Fibroblast of the conjunctiva (primary cell): ENCODE results near the gene CTNNBL1.

Experiments
- DNase-seq: peaks from one replicate; pipeline ENCODE4 v3.0.0-alpha.2; 2010; ENCODE audit warnings: low read depth

CTNNBL1 gene

DNA sequence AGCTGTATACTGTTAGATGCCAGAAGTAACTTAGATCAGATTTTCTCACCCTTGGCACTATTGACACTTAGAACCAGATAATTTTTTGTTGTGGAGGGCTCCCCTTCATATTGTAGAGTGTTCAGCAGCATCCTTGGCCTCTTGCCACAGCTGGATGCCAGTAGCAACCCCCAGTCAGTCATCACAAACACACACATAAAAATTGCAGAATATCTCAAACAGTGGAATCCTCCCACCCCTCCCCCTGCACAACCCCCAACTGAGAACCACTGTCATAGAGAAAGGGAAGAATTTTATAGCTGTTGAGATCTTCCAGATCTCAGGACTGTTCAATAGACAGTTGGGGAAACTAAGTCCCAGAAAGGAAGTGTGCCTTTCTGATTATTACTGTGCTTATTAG, 127.9 kb downstream of the CTNNBL1 start:
- DNase-seq = no peak

DNA sequence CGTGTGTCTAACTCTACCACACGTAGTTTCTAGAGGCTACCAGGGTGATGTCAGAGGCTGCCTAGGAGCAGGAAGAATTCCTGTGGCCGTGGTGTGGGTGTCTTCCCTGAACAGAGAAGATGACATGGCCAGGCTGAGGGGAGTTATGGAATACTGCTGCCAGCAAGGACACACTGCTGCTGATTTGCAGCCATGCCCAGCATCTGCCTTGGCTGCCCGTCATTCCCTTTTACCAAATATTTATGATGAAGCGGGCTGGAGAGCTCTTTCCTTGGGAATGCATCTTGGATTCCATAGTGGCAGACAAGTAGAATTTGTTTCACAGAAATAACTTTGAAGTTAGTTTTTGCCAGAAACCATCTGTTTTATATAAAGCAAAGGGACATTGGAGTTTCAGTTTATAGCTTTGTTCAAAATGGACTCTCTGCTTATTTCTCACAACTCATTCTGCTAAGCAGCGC, 128.3 kb downstream of the CTNNBL1 start:
- DNase-seq = peak; percentile 16

DNA sequence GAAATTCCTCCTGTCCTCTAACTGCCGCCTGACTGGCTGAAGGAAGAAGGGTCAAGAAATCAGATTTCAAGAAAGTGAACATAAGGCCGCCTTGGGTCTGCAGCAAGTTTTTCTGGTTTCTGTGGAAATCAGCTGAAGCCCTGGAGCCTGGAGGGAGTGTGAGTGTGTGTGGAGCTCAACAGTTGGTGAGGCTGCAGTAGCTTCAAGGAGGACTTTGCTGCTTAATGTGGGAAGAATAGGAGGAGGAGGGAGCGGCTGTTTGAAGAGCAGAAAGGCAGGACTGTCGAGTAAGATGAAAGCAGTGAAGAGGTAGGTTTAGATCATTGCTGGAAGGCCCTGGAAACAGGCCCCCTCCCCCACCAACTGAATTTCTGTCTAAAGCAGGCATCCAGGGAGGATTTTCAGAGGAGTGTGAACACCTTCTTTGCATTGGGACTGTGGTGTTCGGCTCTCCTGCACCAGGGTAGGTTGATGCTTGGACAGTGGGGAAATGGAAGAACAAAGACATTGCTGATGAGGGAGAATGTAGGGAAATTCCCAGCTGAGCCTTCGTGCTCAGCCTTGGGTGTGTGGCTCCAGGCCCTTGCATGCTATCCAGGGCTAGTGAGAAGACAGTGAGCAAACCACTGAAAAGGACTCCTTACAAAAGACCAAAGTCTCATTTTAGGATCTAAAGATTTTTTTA, 129.6 kb downstream of the CTNNBL1 start:
- DNase-seq = no peak

DNA sequence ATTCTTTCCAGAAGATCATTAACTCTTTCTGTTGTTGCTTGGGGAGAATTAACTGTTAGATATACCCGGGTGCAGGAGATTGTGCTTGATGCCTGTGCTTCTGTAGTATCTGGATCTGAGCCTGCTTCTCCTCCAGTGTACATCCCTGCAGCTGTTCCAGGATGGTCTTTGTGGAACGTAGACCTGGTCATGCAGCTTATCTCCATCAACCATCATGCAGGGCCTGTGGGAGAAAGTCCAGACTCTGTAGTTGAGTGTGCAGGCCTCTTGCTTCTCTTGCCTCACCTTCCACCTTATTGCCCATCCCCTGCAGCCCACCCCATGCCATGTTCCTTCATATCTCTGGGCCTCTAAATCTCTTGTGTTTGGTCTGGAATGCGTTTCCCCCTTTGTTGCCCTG, 133.8 kb downstream of the CTNNBL1 start:
- DNase-seq = no peak

DNA sequence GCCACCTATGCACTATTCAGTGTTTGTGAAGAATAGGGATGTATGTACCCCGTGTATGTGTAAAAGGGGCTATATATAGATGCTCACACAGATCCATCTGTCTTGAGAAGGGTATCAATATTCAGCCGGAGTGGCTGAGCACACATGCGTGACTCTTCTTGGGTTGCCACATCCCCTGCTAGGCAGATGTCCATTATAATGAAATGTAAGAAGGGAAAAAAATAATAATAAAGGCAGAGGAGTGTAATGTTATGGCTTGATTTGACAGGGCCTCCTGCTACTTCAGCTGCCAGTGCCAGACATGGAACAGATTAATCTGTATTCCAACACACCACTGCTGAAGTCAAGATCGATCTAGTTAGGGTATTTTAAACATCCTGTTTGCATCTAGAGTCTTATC, 134.9 kb downstream of the CTNNBL1 start:
- no peak for DNase-seq

DNA sequence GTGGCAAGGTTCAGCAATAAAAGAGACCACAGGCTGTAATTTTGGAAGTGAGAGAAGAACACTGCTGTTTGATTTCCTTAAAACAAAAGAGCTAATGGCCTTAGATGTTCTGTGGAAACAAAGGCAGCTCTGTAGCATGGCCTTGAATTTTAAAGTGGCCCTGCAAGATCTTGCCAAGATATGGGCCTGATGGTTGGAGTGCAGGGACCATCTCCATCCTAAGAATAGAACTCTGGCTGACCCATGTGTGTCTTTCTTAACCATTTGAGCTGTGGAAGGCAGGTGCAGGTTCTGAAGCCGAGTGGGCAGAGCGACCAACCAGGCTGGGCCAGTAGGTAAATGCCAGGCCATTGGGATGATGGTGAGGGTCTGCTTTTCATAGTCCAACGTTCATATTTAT, 135.3 kb downstream of the CTNNBL1 start:
- DNase-seq = no peak

DNA sequence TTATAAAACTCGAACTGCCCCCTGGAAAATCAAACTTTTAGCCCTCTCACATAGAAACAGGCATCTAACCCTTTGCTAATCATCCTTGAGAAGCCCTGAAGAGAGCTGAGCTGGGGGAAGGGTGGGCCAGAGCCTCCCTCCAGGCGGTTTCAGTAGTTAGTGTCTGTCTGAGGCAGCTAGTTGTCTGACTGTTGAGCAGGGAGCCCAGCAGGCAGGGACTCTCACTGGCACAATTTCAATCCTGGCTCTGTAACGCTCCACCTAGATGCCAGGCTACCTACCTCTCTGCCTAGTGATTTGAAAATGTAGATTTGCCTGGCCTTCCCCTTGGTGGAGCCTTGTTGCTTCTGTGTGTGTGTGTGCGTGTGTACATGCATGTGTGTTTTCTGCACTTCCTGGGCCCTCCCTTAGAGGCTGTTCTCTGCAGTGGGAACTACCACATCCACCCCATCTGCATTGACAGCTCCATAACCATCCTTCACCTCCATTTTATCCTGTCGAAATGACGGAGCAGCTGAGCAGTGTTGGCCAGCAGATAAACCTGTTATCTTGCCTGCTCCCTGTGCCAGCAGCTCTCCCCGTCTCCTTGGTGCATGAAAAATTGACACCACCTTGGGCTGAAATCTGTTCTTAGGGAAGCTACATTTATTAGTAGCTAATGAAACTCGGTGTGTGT, 139.5 kb downstream of the CTNNBL1 start:
- DNase-seq = no peak

DNA sequence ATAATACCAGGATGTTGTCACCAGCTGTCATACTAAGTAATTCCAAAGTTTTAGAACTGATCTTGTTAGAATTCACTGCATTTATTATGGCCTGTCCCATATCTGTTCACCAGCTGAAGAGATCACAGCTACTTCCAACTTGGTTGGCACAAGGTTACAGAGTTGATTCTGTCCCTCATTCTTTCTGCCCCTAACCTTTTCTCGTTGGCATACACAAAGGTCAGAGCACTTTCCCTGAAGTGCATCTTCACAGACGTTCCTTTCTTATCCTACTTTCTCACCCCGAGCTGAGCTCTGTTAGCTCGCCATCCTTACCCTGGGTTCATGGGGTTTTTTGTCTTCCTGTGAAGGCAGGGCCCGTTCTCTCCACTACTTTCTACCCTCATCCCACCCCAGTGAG, 143.1 kb downstream of the CTNNBL1 start:
- DNase-seq = no peak

DNA sequence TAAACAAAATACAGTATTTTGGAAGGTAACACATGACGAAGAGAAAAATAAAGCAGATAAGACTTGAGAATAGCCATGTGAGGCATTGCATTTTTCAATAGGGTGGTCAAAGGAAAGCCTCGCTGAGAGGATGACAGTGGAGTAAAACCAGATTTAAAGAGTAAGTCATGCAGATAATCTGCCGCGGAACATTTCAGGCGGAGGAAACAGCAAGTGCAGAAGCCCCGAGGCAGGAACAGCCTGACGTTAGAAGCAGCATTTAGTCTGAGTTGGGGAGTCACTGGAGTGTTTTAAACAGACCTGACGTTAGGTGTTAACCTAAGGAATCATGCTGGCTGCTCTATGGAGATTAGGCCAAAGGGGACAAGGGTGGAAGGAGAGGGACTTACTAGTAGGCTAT, 144.1 kb downstream of the CTNNBL1 start:
- no peak for DNase-seq

DNA sequence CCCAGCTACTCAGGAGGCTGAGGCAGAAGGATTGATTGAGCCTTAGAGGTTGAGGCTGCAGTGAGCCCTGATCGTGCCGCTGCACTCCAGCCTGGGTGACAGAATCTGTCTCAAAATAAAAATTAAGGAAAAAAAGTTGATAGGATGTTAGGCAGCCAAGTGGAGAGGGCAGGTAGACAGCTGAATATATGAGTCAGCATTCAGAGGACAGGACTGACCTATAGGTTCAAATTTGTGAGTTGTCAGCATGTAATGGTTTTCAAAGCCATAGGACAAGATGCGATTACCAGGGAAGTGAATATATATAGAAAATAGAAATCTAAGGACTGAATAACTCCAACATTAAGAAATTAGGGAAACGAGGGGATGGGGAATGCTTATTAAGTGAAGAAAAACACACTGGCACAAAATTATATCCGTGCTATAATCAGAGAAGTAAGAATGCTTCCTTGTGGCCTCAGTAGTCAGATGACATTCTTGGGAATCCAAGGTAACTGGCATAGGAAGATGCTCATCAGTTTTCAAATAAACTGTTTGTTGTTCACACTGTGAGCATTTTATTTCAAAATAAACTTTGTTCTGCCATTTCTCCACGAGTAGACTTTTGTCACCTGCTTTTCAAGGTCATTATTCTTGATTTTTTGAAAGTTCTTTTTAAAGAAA, 145.1 kb downstream of the CTNNBL1 start:
- DNase-seq = no peak

DNA sequence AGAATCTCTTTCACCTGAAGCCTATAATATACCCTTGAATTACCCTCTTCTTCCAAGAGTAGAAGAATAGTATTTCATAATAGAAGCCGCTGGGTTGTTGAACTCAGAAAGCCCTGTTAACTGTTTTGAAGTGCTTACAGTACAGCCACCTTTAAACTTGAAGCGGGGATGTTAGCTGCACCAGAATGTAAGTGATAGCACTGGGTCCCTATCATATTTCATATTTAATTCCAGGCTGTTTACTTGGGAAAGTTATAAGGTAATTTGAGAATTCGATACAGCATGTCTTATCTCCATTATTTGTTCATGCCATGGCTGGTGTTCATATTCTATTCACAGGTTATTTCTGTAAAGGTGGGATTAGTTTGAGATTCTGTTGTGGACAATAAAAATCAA, 145.6 kb downstream of the CTNNBL1 start:
- no peak for DNase-seq

DNA sequence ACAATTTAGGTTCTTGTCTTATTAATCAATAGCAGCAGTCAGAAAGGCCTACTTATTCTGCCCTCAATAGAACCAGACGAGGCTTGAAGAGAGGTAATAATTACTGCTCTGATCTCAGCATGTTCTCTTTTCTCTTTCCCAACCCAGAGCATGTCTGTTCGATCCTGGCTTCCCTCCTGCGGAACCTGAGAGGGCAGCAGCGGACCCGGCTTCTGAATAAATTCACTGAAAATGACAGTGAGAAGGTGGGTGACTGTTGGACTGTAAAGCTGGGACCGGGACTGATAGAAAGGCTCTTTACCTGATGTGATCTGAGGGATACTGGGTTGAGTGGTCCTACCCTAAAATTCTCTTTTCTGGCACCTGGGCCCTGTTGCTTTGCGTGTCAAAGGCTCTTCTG, 146.1 kb downstream of the CTNNBL1 start:
- no peak for DNase-seq

DNA sequence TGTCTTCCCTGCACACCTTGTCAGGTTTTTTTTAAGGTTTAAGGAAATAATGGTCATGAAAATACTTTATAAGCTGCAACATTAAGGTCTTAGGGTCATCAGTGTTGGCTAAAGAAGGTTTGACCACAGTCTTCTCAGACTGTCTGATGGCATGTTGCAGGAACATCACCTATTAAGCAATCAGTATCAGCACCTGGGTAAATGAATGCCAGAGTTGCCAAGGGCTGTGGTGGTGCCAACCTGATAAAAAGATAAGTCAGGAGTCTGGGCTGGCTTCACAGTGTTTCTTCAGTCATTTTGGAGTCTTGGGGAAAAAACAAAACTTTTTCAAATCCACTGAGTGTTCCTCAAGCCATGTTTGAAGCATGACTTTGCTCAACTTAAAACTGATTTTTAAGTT, 147.6 kb downstream of the CTNNBL1 start:
- no peak for DNase-seq

DNA sequence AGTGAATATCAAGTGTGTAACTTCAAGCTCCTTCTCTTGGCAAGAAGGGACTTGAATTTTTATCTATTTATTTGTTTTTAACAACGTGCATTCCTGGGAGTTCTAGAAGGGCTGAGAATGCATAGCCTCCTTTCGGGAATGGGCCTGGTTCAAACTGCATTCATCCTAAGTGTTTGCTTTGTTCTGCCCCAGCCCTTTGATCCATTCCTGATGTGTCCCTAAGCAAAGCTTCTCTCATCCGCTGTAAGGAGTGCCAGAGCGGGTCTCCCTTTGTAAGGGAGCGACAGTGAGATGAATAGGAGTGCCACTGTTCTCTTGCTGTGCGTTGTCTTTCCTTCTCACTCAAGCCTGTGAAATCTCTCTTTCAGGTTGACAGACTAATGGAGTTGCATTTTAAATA, 148.1 kb downstream of the CTNNBL1 start:
- DNase-seq = no peak

DNA sequence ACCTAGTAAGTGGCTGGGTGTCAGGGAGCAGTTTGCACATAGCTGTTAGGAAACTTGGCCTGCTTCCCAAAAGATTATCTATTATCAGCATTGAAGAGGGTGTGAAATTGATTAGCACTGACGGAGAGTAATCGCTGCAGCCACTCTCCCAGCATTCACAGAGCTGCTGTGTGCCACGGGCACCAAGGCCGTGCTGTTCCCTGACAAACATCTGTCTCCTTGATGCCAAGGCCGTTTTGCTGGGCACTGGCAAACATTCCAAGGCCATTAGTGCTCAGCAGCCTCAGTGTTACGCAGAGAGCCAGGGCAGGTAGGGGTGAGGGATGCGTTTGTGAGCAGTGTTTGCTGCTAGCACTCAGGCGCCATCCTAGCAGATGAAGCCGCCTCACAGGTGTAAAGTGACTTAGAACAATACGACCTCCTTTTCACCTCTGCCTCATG, 151.4 kb downstream of the CTNNBL1 start:
- no peak for DNase-seq

DNA sequence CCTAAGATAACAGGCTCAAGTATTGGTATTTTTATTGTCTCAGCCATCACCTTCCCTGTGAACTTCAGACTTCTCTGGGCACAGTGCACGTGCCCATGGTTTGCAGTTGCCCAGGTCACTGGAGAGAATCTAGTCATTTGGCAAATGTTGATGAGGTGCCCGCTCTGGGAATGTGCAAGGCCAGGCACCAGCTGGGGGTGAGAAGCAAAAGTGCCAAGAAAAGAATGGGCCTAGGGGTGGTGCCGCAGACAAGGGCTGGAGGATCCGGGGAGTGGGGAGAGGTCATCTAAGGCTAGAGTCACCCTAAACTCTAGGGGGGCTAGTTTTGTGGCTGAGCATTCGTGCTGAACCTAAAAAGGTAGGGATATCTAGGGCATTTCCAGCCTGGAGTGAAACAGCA, 152.0 kb downstream of the CTNNBL1 start:
- no peak for DNase-seq

DNA sequence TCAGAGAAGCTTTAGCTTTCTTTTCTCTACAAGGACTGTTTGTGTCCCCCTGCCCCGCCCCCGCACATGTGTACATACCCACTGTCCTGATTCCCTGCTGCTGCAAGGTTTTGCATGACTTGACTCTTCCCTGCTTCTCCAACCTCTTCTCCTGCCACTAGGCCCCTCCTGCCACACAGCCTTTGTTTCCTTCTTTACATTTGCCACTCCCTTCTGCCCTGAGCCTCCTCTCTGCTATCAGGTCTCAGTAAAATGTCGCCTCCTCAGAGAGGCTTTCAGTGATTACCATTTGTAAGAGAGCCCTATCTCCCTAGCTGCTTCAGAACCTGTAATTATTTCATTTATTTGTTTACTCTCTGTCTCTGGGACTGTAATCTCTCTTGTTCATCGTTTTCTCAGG, 152.7 kb downstream of the CTNNBL1 start:
- no peak for DNase-seq

DNA sequence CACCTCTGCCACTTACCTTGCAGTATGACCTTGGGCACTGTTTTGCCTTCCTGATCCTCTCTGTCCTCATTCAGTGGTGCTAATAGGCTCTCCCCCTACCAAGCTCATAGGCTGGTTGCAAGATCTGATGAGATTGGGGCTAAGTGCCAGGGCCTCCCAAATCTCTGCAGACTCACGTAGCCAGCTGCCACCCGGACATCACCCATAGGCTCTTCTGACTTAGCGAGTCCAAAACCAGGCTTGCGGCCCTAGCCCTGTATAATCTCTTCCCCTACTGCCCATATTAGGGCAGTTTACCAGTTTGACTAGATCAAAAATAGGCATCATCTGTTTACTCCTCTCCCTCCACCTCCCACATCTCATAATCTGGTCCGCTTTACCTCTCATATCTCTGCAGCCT, 154.9 kb downstream of the CTNNBL1 start:
- no peak for DNase-seq

DNA sequence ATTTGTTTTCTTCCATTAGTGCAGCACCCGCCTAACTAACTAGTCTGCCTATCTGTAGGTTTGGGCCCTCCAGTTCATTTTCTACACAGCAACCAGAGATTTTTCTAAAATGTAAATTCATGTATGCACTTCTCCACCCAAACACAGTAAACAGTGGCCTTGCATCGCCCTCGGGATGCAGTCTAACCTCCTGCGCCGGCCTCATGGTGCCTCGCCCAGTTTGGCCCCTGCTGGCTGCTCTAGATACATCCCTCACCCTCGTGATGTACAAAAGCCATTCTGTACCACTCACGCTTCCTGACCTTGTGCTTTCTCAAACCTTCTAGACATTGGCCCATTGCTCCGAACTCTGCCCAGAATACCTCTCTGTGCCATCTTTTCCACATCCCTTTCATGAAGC, 155.3 kb downstream of the CTNNBL1 start:
- DNase-seq = no peak

DNA sequence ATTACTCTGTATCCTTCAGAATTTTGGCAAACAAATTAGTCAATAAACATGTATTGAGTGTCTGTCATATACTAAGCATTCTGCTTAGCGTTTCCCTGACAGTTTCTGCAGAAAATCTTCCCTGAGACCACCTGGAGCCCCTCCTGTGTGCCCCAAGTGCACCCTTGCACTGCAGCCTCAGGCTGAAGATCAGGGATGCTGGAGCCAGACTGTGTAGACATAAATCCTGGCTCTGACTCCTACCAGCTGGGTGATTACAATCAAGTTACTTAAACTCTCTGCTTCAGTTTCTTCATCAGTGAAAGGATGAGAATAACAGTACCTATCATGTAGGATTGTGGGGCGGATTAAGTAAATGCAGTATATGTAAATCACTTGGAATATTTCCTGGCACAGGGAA, 155.7 kb downstream of the CTNNBL1 start:
- DNase-seq = no peak

DNA sequence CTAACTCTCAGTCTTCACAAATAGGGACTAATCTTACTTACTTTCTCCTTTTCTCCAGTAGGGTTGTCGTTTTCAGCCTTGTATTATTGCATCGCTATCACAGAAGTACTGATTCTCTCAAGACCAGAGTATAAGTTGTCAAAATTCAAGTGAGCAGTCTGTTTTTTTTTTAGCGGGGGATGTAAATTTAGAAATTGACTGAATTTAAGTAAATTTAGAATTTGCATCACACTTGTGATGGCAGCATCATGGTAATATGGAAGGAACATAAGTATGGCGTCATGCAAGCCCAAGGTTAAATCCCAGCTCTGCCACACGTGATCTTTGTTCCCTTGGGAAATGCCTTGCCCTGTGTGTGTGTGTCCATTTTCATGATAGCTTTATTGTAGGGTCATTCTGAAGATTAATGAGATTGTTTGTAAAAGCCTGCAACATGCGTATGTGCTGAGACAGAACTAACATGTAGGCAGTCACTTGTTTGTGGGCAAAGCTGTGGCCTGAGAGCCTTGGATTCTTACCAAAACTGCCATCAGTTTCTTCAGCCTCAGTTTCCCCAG, 156.3 kb downstream of the CTNNBL1 start:
- DNase-seq = no peak

DNA sequence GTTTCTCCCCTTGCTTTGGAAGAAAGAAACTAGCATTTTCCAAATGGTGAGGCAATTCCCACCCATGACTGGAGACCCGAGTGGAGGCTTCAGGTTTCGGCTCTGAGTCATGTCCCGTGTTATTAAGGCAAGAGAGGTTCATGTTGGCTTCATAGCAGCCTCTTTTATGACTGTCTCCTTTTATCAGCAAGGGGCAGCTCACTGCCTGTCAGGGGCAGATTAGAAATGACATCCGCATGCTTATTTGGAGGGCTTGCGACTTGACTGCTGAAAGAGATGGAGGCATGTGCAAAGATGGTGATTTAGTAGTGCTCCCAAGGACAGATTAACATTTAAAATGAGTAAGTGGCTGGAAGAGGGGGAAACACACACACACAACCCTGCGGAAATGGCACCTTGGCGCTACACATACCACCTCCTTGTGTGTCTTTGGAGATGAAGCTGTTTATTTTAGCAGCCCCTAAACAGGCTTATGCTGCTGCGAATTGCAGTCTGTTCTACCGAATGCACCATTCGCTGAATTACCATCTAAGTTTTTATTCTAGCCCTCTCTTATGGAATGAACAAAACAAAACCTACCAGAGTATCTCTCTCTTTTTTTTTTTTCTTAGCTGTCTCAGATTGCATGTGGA, 157.0 kb downstream of the CTNNBL1 start:
- no peak for DNase-seq

DNA sequence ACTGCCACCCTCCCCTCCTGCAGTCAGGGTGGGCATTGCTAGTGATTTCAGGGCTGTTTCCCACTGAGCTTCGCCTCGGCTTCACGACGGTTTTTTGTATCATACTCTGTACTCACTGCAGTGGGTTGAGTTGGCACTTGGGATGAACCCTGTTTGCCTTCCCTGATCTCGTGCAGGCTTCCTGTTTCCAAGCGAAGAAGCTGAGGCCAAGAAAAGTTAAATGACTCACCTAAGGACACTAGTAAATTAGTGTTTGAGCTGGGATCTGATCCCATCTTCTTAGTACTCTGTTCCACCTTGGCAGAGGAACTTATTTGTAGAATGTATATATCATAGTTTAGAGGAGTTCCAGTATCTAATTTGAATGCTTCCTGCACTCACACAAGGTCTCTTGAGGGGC, 158.8 kb downstream of the CTNNBL1 start:
- DNase-seq = no peak
